Activated CD8-positive, alpha-beta memory T cell treated with anti-CD3 and anti-CD28 coated beads for 48 hours (primary cell): ENCODE data around the gene BTG4.

Experiments used
- DNase-seq, 3 experiments: peaks; one replicate each; pipeline ENCODE4 v3.0.0-alpha.2; 2020; ENCODE audit warnings: low read depth in 2 of 3, low spot score in 2 of 3

The BTG4 gene

GRCh38 chr11:111494040-111494439 is 18.1 kb downstream of the BTG4 start:
- no peak for DNase-seq

GRCh38 chr11:111490496-111490895 is 21.7 kb downstream of the BTG4 start:
- no peak for DNase-seq

GRCh38 chr11:111483431-111483830 is 28.8 kb downstream of the BTG4 start:
- DNase-seq, result no peak

GRCh38 chr11:111479666-111480065 is 32.5 kb downstream of the BTG4 start:
- no peak for DNase-seq

GRCh38 chr11:111477898-111478297 is 34.3 kb downstream of the BTG4 start:
- no peak for DNase-seq

GRCh38 chr11:111476956-111477355 is 35.2 kb downstream of the BTG4 start:
- DNase-seq, result no peak

- no peak for DNase-seq
These were observed 35.8 kb downstream of the BTG4 start for GRCh38 chr11:111476366-111476765.

- DNase-seq, result no peak
These were observed 37.8 kb downstream of the BTG4 start for GRCh38 chr11:111474432-111474831.

GRCh38 chr11:111472228-111472627 is 40.0 kb downstream of the BTG4 start:
- no peak for DNase-seq

- no peak for DNase-seq
These were observed 43.0 kb downstream of the BTG4 start for GRCh38 chr11:111469200-111469599.

- no peak for DNase-seq
These were observed 45.6 kb downstream of the BTG4 start for GRCh38 chr11:111466615-111467014.

- DNase-seq, result no peak
These were observed 46.8 kb downstream of the BTG4 start for GRCh38 chr11:111465400-111465799.

- no peak for DNase-seq
These were observed 48.9 kb downstream of the BTG4 start for GRCh38 chr11:111463276-111463675.

GRCh38 chr11:111462329-111462728 is 49.9 kb downstream of the BTG4 start:
- DNase-seq, result no peak

- no peak for DNase-seq
These were observed 50.5 kb downstream of the BTG4 start for GRCh38 chr11:111461460-111462235.

GRCh38 chr11:111460856-111461255 is 51.3 kb downstream of the BTG4 start:
- DNase-seq, result no peak

GRCh38 chr11:111460340-111460739 is 51.8 kb downstream of the BTG4 start:
- DNase-seq, result no peak

GRCh38 chr11:111459506-111460270 is 52.5 kb downstream of the BTG4 start:
- DNase-seq, result no peak

GRCh38 chr11:111457731-111458368 is 54.3 kb downstream of the BTG4 start:
- no peak for DNase-seq

GRCh38 chr11:111456859-111457730 is 55.1 kb downstream of the BTG4 start:
- no peak for DNase-seq
